IPS-18c (cell line): Measurements from ENCODE around the gene CPE.
"Not testable (repeated sequence)": the region's sequence is repeated elsewhere in the genome, so short reads cannot be mapped to it uniquely, and the experiment has no call there.

Experiments
- H3K4me3 ChIP-seq: 2 replicates; pipeline ENCODE4 v1.7.0; 2013; ENCODE audit warnings: low read depth, mild to moderate bottlenecking, low read length, moderate library complexity; ENCODE audit not compliant: insufficient read depth
- H3K9me3 ChIP-seq: one replicate; pipeline ENCODE4 v1.6.1; 2013; ENCODE audit warnings: mild to moderate bottlenecking, low read length, moderate library complexity; ENCODE audit not compliant: control insufficient read depth, insufficient read depth

CPE gene

GRCh38 chr4:165378745-165379677, at the start of gene CPE:
TSS of gene CPE (plus strand) at chr4:165379008. CDS start at chr4:165379222, 214 bp downstream.
- Histone ChIP-seq H3K9me3 (no peaks in the 10 kb centered on the region), H3K4me3 (peak within 1 kb of the TSS; percentile 64)

GRCh38 chr4:165330071-165330470, 48.7 kb upstream of the CPE start:
- H3K4me3 ChIP-seq, result peak overlapping the region; percentile 25; the same call in 1 of the 2 replicates
- H3K9me3 ChIP-seq, result no peaks in the 10 kb centered on the region

DNA sequence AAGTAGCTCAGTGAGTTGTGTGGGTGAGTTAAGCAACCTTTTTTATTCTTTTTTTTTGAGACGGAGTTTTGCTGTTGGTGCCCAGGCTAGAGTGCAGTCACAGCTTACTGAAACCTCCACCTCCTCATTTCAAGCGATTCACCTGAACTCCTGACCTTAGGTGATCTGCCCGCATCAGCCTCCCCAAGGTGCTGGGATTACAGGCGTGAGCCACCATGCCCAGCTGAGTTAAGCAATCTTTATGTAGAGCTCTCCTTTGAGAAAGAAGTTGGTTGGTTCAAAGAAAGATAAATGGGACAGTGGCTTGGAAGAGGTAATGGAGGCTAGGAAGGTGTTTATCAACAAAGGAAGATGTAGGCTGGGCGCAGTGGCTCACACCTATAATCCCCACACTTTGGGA, 48.1 kb upstream of the CPE start:
- Histone ChIP-seq H3K9me3 (no peaks in the 10 kb centered on the region), H3K4me3 (peak overlapping the region; percentile 25; the same call in 1 of the 2 replicates)

GRCh38 chr4:165331359-165331758, 47.4 kb upstream of the CPE start:
- H3K9me3 ChIP-seq, result no peaks in the 10 kb centered on the region
- no peak overlapping the region for H3K4me3 ChIP-seq

- Histone ChIP-seq H3K4me3 (no peak overlapping the region), H3K9me3 (no peaks in the 10 kb centered on the region)
These were observed 47.0 kb upstream of the CPE start for GRCh38 chr4:165331823-165332222.

- Histone ChIP-seq H3K4me3 (no peak overlapping the region), H3K9me3 (no peaks in the 10 kb centered on the region)
These were observed 46.3 kb upstream of the CPE start for GRCh38 chr4:165332502-165332901.

DNA sequence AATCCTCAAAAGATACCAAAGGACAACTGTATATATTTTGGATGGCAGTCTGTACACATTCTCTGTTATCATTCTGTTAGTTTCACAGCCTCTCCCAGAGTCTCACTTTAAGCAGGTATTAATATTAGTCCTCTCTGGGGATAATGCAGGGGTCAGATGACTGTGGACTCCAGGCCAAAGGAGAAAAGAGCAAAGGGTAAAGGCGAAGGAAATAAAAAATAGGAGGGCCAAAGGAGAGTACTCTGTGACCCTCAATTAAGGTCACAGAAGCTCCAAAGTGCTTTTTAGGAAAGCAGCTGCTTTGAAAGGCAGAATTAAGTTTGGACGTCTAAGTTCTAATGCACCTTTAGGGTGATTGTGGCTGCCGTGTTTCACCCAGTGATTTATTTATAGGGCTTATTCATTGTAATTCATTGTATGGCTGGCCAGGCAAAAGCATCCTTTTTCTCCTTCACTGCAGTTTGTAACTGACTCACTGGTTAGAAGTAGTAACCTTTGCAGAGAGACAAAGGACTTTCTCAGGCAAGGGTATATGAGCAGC, 43.6 kb upstream of the CPE start:
- H3K4me3 ChIP-seq, result no peak overlapping the region
- no peaks in the 10 kb centered on the region for H3K9me3 ChIP-seq

GRCh38 chr4:165336743-165337142, 42.1 kb upstream of the CPE start:
- no peaks in the 10 kb centered on the region for H3K9me3 ChIP-seq

DNA sequence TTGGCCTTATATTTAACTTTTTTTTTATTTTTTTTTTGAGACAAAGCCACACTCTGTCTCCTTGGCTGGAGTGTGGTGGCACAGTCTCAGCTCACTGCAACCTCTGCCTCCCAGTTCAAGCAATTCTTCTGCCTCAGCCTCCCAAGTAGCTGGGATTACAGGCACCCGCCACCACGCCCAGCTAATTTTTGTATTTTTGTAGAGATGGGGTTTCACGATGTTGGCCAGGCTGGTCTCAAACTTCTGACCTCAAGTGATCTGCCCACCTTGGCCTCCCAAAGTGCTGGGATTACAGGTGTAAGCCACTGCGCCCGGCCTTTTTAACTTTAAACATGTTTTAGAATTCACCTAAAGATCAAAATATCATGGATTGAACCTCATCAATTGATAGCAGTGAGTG, 36.5 kb upstream of the CPE start:
- not testable (repeated sequence) for H3K4me3 ChIP-seq, H3K9me3 ChIP-seq

More at GRCh38 chr4:165336743-165337142, 42.1 kb upstream of the CPE start:
- H3K4me3 ChIP-seq, result no peak overlapping the region

- H3K4me3 ChIP-seq, result no peak overlapping the region
- no peaks in the 10 kb centered on the region for H3K9me3 ChIP-seq
These were observed 35.2 kb upstream of the CPE start for GRCh38 chr4:165343353-165344191.

- no peak overlapping the region for H3K4me3 ChIP-seq
These were observed 33.0 kb upstream of the CPE start for GRCh38 chr4:165345666-165346417.

GRCh38 chr4:165347647-165348569, 30.9 kb upstream of the CPE start:
- H3K4me3 ChIP-seq, result no peak overlapping the region
- no peaks in the 10 kb centered on the region for H3K9me3 ChIP-seq

More at GRCh38 chr4:165345666-165346417, 33.0 kb upstream of the CPE start:
- no peaks in the 10 kb centered on the region for H3K9me3 ChIP-seq

GRCh38 chr4:165351359-165352130, 27.3 kb upstream of the CPE start:
- Histone ChIP-seq H3K4me3 (no peak overlapping the region), H3K9me3 (no peaks in the 10 kb centered on the region)

DNA sequence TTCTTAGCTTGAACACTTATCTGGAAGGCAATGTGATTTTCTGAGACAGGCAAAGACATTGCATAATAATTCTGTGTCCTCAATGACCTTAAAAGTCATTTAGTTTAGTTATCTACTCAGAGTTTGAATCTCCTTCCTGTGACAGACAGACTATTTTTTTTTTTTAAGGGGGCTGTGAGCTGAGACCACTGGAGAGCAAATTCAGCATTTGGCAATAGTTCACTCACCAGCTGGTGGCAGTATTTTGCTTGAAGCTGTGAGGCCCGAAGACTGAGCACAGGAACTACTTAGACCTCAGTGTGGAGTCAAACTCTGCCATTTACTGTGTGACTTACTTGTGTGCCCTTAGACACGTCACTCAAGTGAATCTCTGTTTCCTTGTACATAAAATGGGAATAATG, 22.9 kb upstream of the CPE start:
- no peaks in the 10 kb centered on the region for H3K9me3 ChIP-seq
- H3K4me3 ChIP-seq, result no peak overlapping the region

- H3K9me3 ChIP-seq, result no peaks in the 10 kb centered on the region
- H3K4me3 ChIP-seq, result no peak overlapping the region
These were observed 19.3 kb upstream of the CPE start for GRCh38 chr4:165359506-165359905.
